ENCODE results near the gene GMPPA. TPM values are rescaled to one million over a fixed set of nuclear protein-coding genes. Genes with fewer than 3 reads are reported as not detected.

The GMPPA gene
- total RNA-seq, 1 donor from 2014 or later: 49.2 TPM

GRCh38 chr2:219539926-219540678 is 41.4 kb downstream of the GMPPA start:
- DNase-seq (ENCODE audit: low spot score): no peak

- DNase-seq (ENCODE audit: low spot score): no peak
Measured at GRCh38 chr2:219540784-219541504, 42.3 kb downstream of the GMPPA start.

GRCh38 chr2:219541611-219542180 is 43.0 kb downstream of the GMPPA start:
- DNase-seq (ENCODE audit: low spot score): peak; percentile 90

- DNase-seq (ENCODE audit: low spot score): no peak
Measured at GRCh38 chr2:219542931-219543595, 44.4 kb downstream of the GMPPA start.

- peak; percentile 98 for DNase-seq (ENCODE audit: low spot score)
Measured at GRCh38 chr2:219543596-219544358, 45.1 kb downstream of the GMPPA start, which contains the start of the genes CHPF and TMEM198. Gene CHPF (minus strand): TSS chr2:219543809. CDS start chr2:219543538, 271 bp downstream. Gene TMEM198 (plus strand): TSS chr2:219544028. CDS start chr2:219544728, 700 bp downstream.

- DNase-seq (ENCODE audit: low spot score): no peak
Measured at GRCh38 chr2:219544567-219544966, 45.9 kb downstream of the GMPPA start.

GRCh38 chr2:219545295-219545942 is 46.7 kb downstream of the GMPPA start:
- DNase-seq (ENCODE audit: low spot score): no peak

- no peak for DNase-seq (ENCODE audit: low spot score)
Measured at GRCh38 chr2:219545943-219546352, 47.3 kb downstream of the GMPPA start.

GRCh38 chr2:219547621-219548020 is 48.9 kb downstream of the GMPPA start:
- no peak for DNase-seq (ENCODE audit: low spot score)

GRCh38 chr2:219548990-219549389 is 50.3 kb downstream of the GMPPA start:
- DNase-seq (ENCODE audit: low spot score): no peak

GRCh38 chr2:219549619-219550018 is 50.9 kb downstream of the GMPPA start:
- DNase-seq (ENCODE audit: low spot score): no peak

- no peak for DNase-seq (ENCODE audit: low spot score)
Measured at GRCh38 chr2:219551441-219552381, 53.0 kb downstream of the GMPPA start.

- peak; percentile 81 for DNase-seq (ENCODE audit: low spot score)
Measured at GRCh38 chr2:219552382-219553167, 53.9 kb downstream of the GMPPA start.

GRCh38 chr2:219553168-219553417 is 54.4 kb downstream of the GMPPA start:
- no peak for DNase-seq (ENCODE audit: low spot score)

GRCh38 chr2:219553463-219553963 is 54.8 kb downstream of the GMPPA start:
- no peak for DNase-seq (ENCODE audit: low spot score)

GRCh38 chr2:219554350-219554749 is 55.7 kb downstream of the GMPPA start:
- no peak for DNase-seq (ENCODE audit: low spot score)

GRCh38 chr2:219555956-219556355 is 57.3 kb downstream of the GMPPA start:
- no peak for DNase-seq (ENCODE audit: low spot score)

- no peak for DNase-seq (ENCODE audit: low spot score)
Measured at GRCh38 chr2:219556413-219556812, 57.7 kb downstream of the GMPPA start.

Data from mucosa of gallbladder (tissue), 1 donor.